OCI-LY3 (cell line): ENCODE results near the gene CLN3.

Source experiments
- EZH2phosphoT487 ChIP-seq: fragments of 200-600 bp; shearing (Covaris generic); IDR thresholded peaks from 2 replicates; pipeline ENCODE4 v1.6.1; 2018; ENCODE audit warnings: antibody characterized with exemption, mixed run types, low read depth
- TF ChIP-seq, protein P1 (sequence below): fragments of 200-600, 300-600 bp; sonication (generic); IDR thresholded peaks from 2 replicates; pipeline ENCODE4 v1.5.1; 2014; ENCODE audit warnings: antibody characterized with exemption, low read length, low read depth

DNA sequence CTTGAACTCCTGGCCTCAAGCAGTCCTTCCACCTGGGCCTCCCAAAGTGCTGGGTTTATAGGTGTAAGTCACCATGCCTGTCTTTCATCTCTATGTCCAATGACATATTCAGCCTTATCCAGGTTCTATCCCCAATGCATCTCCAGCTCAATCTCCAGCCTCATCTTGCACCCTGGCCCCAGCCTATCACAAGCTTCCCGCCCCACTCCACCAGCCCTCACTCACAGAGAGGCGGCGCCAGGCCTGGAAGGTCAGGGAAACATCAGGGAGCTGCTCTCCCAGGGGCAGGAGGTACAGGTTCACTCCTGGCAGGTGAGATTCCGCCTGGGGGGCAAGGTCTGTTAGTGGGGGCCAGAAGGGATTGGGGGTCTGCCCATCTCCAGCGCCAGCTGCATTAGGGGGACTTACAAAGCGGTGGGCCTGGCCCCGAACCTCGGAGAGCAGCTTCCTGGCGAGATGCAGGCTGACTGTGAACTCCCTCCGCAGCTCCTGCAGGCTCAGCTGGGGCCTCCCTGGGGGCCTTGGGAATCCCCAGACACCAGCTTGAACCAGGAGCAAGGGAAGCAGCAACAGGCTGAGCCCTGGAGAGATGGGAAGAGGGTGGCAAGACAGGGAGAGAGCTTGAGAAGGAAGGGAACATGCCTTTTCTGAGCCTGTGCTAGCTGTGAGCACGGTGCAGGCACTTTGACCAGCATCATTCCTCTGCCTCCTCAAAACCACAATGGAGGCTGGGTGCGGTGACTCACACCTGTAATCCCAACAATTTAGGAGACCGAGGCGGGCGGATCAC lies 11.8 kb upstream of the CLN3 start:
- TF ChIP-seq, protein P1, sequence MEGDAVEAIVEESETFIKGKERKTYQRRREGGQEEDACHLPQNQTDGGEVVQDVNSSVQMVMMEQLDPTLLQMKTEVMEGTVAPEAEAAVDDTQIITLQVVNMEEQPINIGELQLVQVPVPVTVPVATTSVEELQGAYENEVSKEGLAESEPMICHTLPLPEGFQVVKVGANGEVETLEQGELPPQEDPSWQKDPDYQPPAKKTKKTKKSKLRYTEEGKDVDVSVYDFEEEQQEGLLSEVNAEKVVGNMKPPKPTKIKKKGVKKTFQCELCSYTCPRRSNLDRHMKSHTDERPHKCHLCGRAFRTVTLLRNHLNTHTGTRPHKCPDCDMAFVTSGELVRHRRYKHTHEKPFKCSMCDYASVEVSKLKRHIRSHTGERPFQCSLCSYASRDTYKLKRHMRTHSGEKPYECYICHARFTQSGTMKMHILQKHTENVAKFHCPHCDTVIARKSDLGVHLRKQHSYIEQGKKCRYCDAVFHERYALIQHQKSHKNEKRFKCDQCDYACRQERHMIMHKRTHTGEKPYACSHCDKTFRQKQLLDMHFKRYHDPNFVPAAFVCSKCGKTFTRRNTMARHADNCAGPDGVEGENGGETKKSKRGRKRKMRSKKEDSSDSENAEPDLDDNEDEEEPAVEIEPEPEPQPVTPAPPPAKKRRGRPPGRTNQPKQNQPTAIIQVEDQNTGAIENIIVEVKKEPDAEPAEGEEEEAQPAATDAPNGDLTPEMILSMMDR = no peak
- TF ChIP-seq EZH2phosphoT487 = no peak
